HG03095 (cell line): ENCODE data around the gene POLR3F.
A peak's percentile ranks its signal among the peaks of the same experiment; 100 is the strongest.
"Not testable (repeated sequence)": the region's sequence is repeated elsewhere in the genome, so short reads cannot be mapped to it uniquely, and the experiment has no call there.

Experiments used
- ATAC-seq: cut with Tn5 transposase; IDR thresholded peaks from one replicate; pipeline ENCODE4 v1.9.1; 2021; ENCODE audit warnings: moderate library complexity; ENCODE audit not compliant: unreplicated experiment

POLR3F gene

GRCh38 chr20:18504479-18505060 is 37.4 kb downstream of the POLR3F start:
- no peak for ATAC-seq

DNA sequence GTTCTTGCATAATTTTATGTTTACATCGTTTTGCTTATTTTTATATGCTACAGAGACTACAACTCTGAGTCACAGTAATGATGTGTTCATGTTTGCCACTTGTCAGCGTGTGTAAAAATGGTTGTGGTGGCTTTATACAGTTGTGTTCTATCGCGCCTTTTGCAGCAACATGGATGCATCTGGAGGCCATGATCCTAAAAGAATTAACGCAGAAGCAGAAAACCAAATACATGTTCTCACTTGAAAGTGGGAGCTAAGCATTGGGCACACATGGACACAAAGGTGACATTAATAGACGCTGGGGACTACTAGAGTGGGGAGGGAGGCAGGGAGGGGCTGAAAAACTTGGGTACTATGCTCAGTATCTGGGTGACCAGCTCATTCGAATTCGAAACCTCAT is 39.6 kb downstream of the POLR3F start:
- no peak for ATAC-seq

GRCh38 chr20:18507218-18508191 is 40.3 kb downstream of the POLR3F start, which contains the start of gene SEC23B:
Gene SEC23B, plus strand, starts transcription at chr20:18507940. Its CDS starts 2,896 bp downstream, at chr20:18510836.
- peak; percentile 96 for ATAC-seq

DNA sequence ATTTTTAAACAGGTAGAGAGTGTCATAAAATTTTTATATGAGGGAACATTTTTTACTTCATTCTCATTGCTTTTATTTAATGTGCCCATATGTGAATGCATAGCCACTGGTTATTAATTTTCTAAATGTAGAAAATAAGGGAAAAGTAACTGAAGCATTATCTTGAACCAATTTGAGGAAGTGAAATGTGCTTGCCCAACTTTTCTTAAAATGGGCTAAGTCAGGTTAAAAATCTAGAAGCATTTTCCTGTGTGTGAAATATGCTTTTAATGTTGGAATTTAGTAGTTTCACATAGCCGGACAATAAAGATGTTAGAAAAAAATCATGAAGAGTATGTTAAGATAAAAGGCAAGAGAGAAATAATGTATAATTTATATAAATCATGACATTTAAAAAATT is 44.4 kb downstream of the POLR3F start:
- no peak for ATAC-seq

GRCh38 chr20:18513208-18513607 is 46.0 kb downstream of the POLR3F start:
- ATAC-seq = no peak

- no peak for ATAC-seq
Measured at GRCh38 chr20:18514127-18514526, 46.9 kb downstream of the POLR3F start.

DNA sequence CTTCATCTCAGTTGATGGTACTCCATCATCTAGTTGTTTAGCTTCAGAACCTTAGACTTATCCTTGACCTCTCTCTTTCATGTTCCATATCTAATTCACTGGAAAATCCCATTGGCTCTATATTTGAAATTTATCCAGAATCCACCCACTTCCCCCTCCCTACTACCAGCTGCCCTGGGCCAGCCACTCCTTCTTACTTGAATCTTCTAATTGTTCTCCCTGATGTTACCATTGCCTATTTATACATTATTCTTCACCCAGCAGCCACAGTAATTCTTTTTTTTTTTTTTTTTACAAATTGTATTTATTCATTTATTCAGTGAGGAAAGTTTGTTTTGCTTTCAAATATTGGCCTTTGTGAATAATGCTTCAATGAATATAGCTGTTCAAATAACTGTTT is 48.8 kb downstream of the POLR3F start:
- ATAC-seq = no peak

DNA sequence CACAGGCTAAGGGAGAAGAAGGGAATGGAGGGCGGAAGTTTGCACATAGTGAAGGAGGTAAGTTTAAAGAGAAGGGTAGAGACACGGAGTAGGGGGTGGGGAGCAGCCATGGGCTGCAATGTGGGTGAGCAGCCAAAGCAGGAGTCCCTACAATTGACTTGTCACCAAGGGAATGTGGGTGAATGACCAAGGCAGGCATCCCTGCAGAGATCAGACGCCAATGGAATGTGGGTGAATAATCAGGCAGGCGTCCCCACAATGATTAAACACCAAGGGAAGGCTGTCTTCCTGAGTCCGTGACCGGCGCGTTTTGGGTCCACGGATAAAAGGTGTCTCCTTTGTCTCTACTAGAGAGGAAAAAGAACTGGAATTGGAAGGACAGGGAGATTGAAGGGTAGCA is 54.9 kb downstream of the POLR3F start:
- ATAC-seq = not testable (repeated sequence)

DNA sequence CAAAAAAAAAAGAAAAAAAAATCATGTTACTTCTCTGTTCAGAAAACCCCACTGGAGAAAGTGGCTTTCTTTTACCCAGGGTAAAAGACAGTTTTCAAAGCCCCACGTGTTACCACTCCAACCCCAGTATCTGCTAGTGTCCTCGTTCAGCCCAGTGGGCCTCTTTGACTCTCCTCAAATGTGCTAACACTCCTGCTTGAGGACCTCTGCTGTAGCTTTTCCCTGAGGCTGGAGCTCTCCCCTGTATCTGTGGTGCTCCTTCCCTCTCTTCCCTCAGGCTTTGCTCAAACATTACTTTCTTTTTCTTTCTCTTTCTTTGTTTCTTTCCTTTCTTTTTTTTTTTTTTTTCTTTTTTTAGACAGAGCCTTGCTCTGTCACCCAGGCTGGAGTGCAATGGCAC is 55.9 kb downstream of the POLR3F start:
- no peak for ATAC-seq

DNA sequence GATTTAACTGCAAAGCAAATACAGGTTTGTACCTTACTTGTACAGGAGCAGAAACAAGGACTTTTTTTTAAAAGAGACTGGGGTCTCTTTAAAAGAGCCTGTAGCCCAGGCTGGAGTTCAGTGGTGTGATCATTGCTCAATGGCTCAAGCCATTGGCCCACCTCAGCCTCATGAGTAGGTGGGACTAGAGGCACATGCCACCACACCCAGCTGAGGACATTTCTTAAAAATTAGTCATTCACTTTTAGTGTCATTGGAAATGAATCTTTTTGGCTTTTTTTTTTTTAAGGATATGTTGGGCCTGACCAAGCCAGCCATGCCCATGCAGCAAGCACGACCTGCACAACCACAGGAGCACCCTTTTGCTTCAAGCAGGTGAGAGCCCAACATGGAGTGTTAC is 57.5 kb downstream of the POLR3F start:
- no peak for ATAC-seq

GRCh38 chr20:18526761-18527160 is 59.6 kb downstream of the POLR3F start:
- not testable (repeated sequence) for ATAC-seq

- ATAC-seq = no peak
Measured at GRCh38 chr20:18527339-18527738, 60.1 kb downstream of the POLR3F start.

DNA sequence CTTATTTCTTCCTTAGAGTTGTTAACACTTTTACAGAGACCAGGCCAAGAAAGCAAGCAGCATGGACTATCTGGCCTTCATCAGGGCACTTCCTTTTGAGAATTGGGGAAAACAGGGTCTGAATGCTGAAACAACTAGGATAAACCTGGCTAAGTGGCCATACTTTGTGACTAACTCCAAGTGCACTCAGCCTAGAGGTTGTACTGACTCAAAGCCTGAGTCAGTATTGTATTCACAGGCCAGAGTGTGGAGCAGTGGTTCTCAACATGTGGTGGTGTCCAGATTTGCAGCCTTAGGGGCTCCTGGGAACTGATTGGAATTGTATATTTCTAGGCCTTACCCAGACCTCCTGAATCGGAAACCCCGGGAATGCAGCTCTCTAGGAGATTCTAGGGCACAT is 60.6 kb downstream of the POLR3F start:
- ATAC-seq = no peak

- ATAC-seq = no peak
Measured at GRCh38 chr20:18529041-18529440, 61.9 kb downstream of the POLR3F start.

DNA sequence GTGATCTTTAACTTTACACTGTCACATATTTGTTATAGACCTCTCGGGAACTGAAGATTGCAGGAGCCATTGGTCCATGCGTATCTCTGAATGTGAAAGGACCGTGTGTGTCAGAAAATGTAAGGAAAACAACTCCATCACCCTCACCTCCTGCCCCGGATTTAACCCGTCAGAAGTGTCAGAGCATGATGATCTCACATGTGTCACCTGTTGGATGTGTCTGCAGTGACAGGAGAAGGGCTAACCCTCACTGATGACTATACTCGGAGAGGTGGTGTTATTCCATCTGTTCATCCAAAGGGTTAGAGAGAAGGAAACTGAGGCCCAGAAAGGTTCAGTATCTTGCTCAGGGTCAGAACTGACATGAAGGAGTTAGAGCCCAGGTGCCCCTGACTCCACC is 65.4 kb downstream of the POLR3F start:
- ATAC-seq = no peak

DNA sequence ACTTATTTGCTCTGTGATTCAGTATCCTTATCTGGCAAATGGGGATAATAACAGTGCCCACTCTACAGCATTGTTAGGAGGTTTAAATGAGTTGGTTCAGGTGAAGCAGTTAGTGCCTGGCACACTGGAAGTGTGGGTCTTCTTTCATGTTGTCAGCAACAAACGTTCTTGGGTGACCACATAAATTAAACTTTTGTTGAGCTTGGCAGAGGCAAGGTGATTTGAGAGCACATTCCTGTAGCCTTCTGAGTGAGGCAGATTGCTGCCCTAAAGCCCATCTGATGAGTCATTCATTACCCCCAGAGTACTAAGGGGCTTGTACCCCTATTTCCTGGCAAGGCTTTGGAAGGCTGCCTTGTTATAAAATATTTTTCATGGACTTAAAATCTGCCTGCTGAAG is 66.3 kb downstream of the POLR3F start:
- ATAC-seq = no peak

DNA sequence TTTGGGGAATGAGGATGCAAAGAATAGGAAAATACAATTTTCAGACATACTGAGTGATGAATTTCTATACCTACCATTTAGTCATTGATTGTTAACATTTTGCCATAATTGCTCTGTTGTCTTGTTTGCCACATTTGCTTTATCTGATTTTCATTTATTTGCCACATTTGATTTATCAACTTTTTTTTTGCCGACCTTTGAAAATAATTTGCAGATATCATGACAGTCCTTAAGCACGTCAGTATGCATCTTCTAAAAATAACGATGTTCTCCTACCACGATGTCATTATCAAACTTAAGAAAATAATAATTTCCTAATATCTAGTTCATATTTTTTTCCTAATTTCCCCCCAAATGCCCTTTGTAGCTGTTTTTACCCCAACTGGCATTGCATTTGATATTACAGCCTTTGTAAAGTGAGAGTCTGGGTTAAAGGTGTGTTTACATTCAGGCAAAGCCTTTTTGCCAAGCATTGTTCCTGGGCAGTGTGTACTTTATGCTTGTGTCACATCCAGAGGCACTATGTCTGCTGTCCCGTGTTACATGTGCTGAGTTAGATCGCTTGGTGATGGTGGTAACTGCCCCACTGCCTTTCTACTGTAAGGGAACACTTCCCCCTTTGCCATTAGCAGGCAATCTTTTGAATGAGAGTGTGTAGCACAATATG is 66.9 kb downstream of the POLR3F start:
- no peak for ATAC-seq
